Measurements from ENCODE around the gene TMEM150A.
A peak's percentile ranks its signal among the peaks of the same experiment; 100 is the strongest.
"Not testable (repeated sequence)": the region's sequence is repeated elsewhere in the genome, so short reads cannot be mapped to it uniquely, and the experiment has no call there.

The TMEM150A gene

GRCh38 chr2:85593023-85593422 lies 9.5 kb downstream of the TMEM150A start:
- DNase-seq (ENCODE audit: low spot score): no peak

GRCh38 chr2:85592299-85592698 lies 10.2 kb downstream of the TMEM150A start:
- not testable (repeated sequence) for DNase-seq (ENCODE audit: low spot score)

- no peak for DNase-seq (ENCODE audit: low spot score)
Measured at GRCh38 chr2:85591563-85591962, 10.9 kb downstream of the TMEM150A start.

- DNase-seq (ENCODE audit: low spot score): no peak
Measured at GRCh38 chr2:85590950-85591349, 11.5 kb downstream of the TMEM150A start.

- no peak for DNase-seq (ENCODE audit: low spot score)
Measured at GRCh38 chr2:85589982-85590791, 12.3 kb downstream of the TMEM150A start.

- DNase-seq (ENCODE audit: low spot score): no peak
Measured at GRCh38 chr2:85589181-85589580, 13.3 kb downstream of the TMEM150A start.

- no peak for DNase-seq (ENCODE audit: low spot score)
Measured at GRCh38 chr2:85588645-85589044, 13.9 kb downstream of the TMEM150A start.

GRCh38 chr2:85588236-85588635 lies 14.3 kb downstream of the TMEM150A start:
- no peak for DNase-seq (ENCODE audit: low spot score)

- no peak for DNase-seq (ENCODE audit: low spot score)
Measured at GRCh38 chr2:85585781-85586105, 16.8 kb downstream of the TMEM150A start.

GRCh38 chr2:85584857-85585780 lies 17.4 kb downstream of the TMEM150A start:
- DNase-seq (ENCODE audit: low spot score): no peak

- no peak for DNase-seq (ENCODE audit: low spot score)
Measured at GRCh38 chr2:85584354-85584856, 18.1 kb downstream of the TMEM150A start, which contains the start of gene VAMP5. TSS of gene VAMP5 (plus strand) at chr2:85584431. CDS start at chr2:85584491, 60 bp downstream.

GRCh38 chr2:85583667-85584353 lies 18.7 kb downstream of the TMEM150A start:
- no peak for DNase-seq (ENCODE audit: low spot score)

- DNase-seq (ENCODE audit: low spot score): no peak
Measured at GRCh38 chr2:85582492-85582891, 20.0 kb downstream of the TMEM150A start.

GRCh38 chr2:85580206-85580605 lies 22.3 kb downstream of the TMEM150A start:
- DNase-seq (ENCODE audit: low spot score): no peak

- no peak for DNase-seq (ENCODE audit: low spot score)
Measured at GRCh38 chr2:85579266-85579935, 23.1 kb downstream of the TMEM150A start.

- DNase-seq (ENCODE audit: low spot score): peak; percentile 60
Measured at GRCh38 chr2:85578243-85579180, 24.0 kb downstream of the TMEM150A start.

- DNase-seq (ENCODE audit: low spot score): no peak
Measured at GRCh38 chr2:85577386-85578242, 24.9 kb downstream of the TMEM150A start, which contains the start of gene VAMP8. TSS of gene VAMP8 (plus strand) at chr2:85577586. CDS start at chr2:85577647, 61 bp downstream.

- DNase-seq (ENCODE audit: low spot score): no peak
Measured at GRCh38 chr2:85577063-85577385, 25.5 kb downstream of the TMEM150A start.

- DNase-seq (ENCODE audit: low spot score): no peak
Measured at GRCh38 chr2:85575739-85576138, 26.8 kb downstream of the TMEM150A start.

- no peak for DNase-seq (ENCODE audit: low spot score)
Measured at GRCh38 chr2:85566265-85566664, 36.2 kb downstream of the TMEM150A start.

Data from ecto neural progenitor cell (in vitro differentiated cells).